DOHH2 (cell line): ENCODE results near the gene USP48.

Experiments
- H3F3A ChIP-seq: fragments of 200-600 bp; sonication (generic), shearing (Covaris generic); 2 replicates; pipeline ENCODE4 v1.6.0; 2016; ENCODE audit warnings: antibody characterized with exemption, mild to moderate bottlenecking; ENCODE audit not compliant: control insufficient read depth, insufficient read depth
- H3K27ac ChIP-seq: fragments of 200-600 bp; sonication (generic); 2 replicates; pipeline ENCODE4 v1.5.1; 2014; ENCODE audit warnings: low read depth, mild to moderate bottlenecking, low read length, moderate library complexity
- H3K27me3 ChIP-seq: fragments of 200-600 bp; sonication (generic); 2 replicates; pipeline ENCODE4 v1.6.1; 2014; ENCODE audit warnings: mild to moderate bottlenecking, low read length, mixed read lengths; ENCODE audit not compliant: control insufficient read depth
- H3K36me3 ChIP-seq: fragments of 200-600 bp; sonication (generic); 2 replicates; pipeline ENCODE4 v1.6.1; 2014; ENCODE audit warnings: mild to moderate bottlenecking, low read length, moderate library complexity, mixed read lengths; ENCODE audit not compliant: control insufficient read depth
- H3K4me1 ChIP-seq: fragments of 200-600 bp; sonication (generic); 2 replicates; pipeline ENCODE4 v1.6.1; 2014; ENCODE audit warnings: mild to moderate bottlenecking, low read length, mixed read lengths; ENCODE audit not compliant: control insufficient read depth
- H3K4me2 ChIP-seq: fragments of 200-600 bp; sonication (generic); 2 replicates; pipeline ENCODE4 v1.6.0; 2014; ENCODE audit warnings: mild to moderate bottlenecking, low read length, moderate library complexity
- H3K4me3 ChIP-seq: fragments of 200-600 bp; sonication (generic); 2 replicates; pipeline ENCODE4 v1.5.1; 2014; ENCODE audit warnings: mild to moderate bottlenecking, low read length, mixed read lengths
- H3K79me2 ChIP-seq: fragments of 200-600 bp; sonication (generic); 2 replicates; pipeline ENCODE4 v1.6.1; 2014; ENCODE audit warnings: mild to moderate bottlenecking, low read length, mixed read lengths; ENCODE audit not compliant: control insufficient read depth
- H3K9me2 ChIP-seq: fragments of 200-600 bp; sonication (generic); replicated peaks from 2 replicates; pipeline ENCODE4 v1.6.1; 2014; ENCODE audit warnings: mild to moderate bottlenecking, low read length, mixed read lengths; ENCODE audit not compliant: control insufficient read depth
- H3K9me3 ChIP-seq: fragments of 200-600 bp; sonication (generic); 2 replicates; pipeline ENCODE4 v1.6.1; 2014; ENCODE audit warnings: antibody characterized with exemption, low read length, mixed read lengths; ENCODE audit not compliant: control insufficient read depth, insufficient read depth
- H4K20me1 ChIP-seq: fragments of 200-600 bp; sonication (generic); 2 replicates; pipeline ENCODE4 v1.6.0; 2014; ENCODE audit warnings: low read depth, mild to moderate bottlenecking, antibody characterized with exemption, low read length, moderate library complexity; ENCODE audit not compliant: control insufficient read depth, insufficient read depth
- EZH2phosphoT487 ChIP-seq: fragments of 200-600 bp; sonication (generic); IDR thresholded peaks from 2 replicates; pipeline ENCODE4 v1.6.1; 2017; ENCODE audit warnings: borderline replicate concordance, mild to moderate bottlenecking, antibody characterized with exemption, low read length, moderate library complexity, mixed read lengths
- TF ChIP-seq, protein P1 (sequence below): fragments of 200-600 bp; sonication (generic); IDR thresholded peaks from one replicate; pipeline ENCODE4 v1.5.1; 2014; ENCODE audit warnings: antibody characterized with exemption, mild to moderate bottlenecking, low read depth, low read length; ENCODE audit not compliant: poor library complexity, severe bottlenecking

The USP48 gene

DNA sequence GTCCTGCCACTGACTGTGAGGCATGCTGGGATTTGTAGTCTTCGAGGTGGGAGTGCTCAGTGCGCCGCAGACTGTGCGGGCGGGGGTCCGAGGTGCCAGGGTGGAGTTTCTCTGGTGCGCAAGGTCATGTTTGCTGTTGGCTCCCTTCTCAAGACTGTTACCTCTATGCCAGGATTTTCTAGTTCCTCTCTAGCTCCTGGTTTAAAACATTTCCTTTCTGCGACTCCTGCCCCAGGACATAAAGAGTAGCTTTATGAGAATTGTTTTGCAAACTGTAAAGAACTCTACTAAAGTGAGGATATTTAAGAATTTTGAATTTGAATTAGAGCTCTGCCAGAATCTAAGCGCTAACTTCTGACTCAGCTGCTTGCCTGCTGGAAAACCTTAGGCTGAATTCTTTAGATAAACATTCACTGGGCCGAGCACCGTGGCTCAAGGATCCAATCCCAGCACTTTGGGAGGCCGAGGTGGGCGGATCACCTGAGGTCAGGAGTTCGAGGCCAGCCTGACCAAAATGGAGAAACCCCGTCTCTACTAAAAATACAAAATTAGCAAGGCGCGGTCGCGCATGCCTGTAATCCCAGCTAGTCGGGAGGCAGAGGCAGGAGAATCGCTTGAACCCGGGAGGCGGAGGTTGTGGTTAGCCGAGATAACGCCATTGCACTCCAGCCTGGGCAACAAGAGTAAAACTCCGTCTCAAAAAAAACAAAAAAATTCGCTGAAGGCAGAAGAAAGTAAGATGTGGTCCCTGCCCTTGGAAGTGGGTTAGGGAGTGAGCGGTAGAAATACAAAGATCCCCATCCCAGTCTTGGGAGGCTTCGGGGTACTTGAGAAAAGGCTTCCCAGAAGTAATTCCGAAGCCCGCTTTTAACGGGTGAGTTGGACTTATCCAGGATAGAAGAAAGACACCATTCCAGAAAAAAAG, 992 bp upstream of the USP48 start:
- H3K4me1 ChIP-seq: peaks cover 22% of the 10 kb centered on the region
- 0 out of 2 replicates have a peak, but pooled peaks cover 2% of the 10 kb centered on the region for H3K27me3 ChIP-seq
- peak overlapping the region; percentile 97 for H3K27ac ChIP-seq
- H3K4me3 ChIP-seq: peak overlapping the region; percentile 100
- H3K79me2 ChIP-seq: peaks cover 40% of the 10 kb centered on the region
- H3K4me2 ChIP-seq: peak overlapping the region; percentile 98
- H3K36me3 ChIP-seq: peaks cover 10% of the 10 kb centered on the region
- H4K20me1 ChIP-seq: peaks cover 10% of the 10 kb centered on the region
- no peaks in the 10 kb centered on the region for H3K9me2 ChIP-seq
- 0 out of 2 replicates have a peak, but pooled peaks cover 5% of the 10 kb centered on the region for H3F3A ChIP-seq
- no peak for TF ChIP-seq EZH2phosphoT487
- TF ChIP-seq, protein P1, sequence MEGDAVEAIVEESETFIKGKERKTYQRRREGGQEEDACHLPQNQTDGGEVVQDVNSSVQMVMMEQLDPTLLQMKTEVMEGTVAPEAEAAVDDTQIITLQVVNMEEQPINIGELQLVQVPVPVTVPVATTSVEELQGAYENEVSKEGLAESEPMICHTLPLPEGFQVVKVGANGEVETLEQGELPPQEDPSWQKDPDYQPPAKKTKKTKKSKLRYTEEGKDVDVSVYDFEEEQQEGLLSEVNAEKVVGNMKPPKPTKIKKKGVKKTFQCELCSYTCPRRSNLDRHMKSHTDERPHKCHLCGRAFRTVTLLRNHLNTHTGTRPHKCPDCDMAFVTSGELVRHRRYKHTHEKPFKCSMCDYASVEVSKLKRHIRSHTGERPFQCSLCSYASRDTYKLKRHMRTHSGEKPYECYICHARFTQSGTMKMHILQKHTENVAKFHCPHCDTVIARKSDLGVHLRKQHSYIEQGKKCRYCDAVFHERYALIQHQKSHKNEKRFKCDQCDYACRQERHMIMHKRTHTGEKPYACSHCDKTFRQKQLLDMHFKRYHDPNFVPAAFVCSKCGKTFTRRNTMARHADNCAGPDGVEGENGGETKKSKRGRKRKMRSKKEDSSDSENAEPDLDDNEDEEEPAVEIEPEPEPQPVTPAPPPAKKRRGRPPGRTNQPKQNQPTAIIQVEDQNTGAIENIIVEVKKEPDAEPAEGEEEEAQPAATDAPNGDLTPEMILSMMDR: no peak
- no peaks in the 10 kb centered on the region for H3K9me3 ChIP-seq

DNA sequence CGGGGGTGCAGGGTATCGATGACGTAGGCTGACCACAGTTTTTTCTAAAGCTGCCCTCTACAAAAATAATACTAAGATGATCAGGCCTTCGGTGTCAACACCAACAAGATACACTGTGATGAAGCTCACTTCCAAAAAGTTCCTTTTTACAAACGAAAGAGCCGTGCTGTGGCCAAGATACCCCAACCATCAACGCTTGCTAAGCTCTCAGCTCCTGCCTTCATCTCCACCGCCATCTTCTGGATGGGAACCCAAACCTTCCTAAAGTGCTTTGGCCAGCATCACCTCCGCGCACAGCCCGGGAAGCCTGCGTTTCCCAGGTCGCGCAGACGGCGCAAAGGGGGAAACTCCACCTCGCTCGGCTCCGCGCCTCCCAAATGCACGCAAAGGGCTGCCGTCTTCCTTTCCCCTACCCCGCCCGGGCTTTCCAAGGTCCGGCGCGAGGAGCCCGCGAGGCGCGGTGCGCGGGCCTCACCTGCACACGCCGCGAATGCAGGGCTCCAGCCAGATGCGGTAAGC, 541 bp downstream of the USP48 start:
- peaks cover 10% of the 10 kb centered on the region for H4K20me1 ChIP-seq
- H3K4me1 ChIP-seq: peaks cover 25% of the 10 kb centered on the region
- H3K9me3 ChIP-seq: no peaks in the 10 kb centered on the region
- 0 out of 2 replicates have a peak, but pooled peaks cover 5% of the 10 kb centered on the region for H3F3A ChIP-seq
- H3K27me3 ChIP-seq: 0 out of 2 replicates have a peak, but pooled peaks cover 2% of the 10 kb centered on the region
- H3K27ac ChIP-seq: peak overlapping the region; percentile 97
- TF ChIP-seq EZH2phosphoT487: no peak
- TF ChIP-seq, protein P1: peak; percentile 38
- peak overlapping the region; percentile 98 for H3K4me2 ChIP-seq
- peak overlapping the region; percentile 100 for H3K4me3 ChIP-seq
- no peaks in the 10 kb centered on the region for H3K9me2 ChIP-seq
- H3K79me2 ChIP-seq: peaks cover 55% of the 10 kb centered on the region
- peaks cover 10% of the 10 kb centered on the region for H3K36me3 ChIP-seq

DNA sequence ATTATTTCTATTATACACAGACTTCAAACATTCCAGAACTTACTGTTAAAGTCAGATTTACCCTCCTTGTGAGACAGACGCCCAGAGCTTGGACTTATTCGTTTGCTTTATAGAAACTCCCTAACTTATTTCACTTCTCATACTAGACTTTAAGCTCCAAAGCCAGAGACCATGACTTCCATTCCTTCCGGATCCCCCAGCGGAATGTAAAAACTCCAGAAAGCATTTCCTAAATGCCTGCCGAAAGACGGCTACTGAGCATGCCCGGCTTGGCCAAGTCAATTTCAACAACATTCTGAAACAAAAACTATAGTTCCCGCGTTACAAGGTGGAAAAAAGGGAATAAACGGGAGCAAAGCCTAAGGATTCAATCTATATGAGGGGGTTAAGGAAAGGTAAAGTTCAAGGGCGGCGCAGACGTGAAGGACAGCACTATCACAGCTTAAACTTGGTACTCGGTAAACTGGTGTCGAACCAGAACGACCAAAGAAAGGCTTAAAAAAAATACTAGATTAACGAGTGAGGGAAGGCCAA, 1.1 kb downstream of the USP48 start:
- TF ChIP-seq, protein P1: no peak
- no peak for TF ChIP-seq EZH2phosphoT487
- Histone ChIP-seq H3K4me3 (peak overlapping the region; percentile 100), H4K20me1 (peaks cover 10% of the 10 kb centered on the region), H3K4me1 (peaks cover 25% of the 10 kb centered on the region), H3K79me2 (peaks cover 60% of the 10 kb centered on the region), H3K9me2 (no peaks in the 10 kb centered on the region), H3K9me3 (no peaks in the 10 kb centered on the region), H3K27ac (peak overlapping the region; percentile 97), H3K36me3 (peaks cover 10% of the 10 kb centered on the region), H3K4me2 (peak overlapping the region; percentile 98), H3F3A (0 out of 2 replicates have a peak, but pooled peaks cover 5% of the 10 kb centered on the region), H3K27me3 (0 out of 2 replicates have a peak, but pooled peaks cover 1% of the 10 kb centered on the region)
